AG09319 (cell line): ENCODE measurements around the gene C21orf58.

Experiments
- DNase-seq: peaks from one replicate; pipeline ENCODE4 v3.0.0-alpha.2; 2010; ENCODE audit warnings: low read depth; ENCODE audit errors: extremely low read depth
- TF ChIP-seq, protein P1 (sequence below): IDR thresholded peaks from 2 replicates; pipeline ENCODE4 v1.5.1; 2011; ENCODE audit warnings: low read depth, mild to moderate bottlenecking, inconsistent platforms, low read length, moderate library complexity

The C21orf58 gene

GRCh38 chr21:46301759-46302158, 21.9 kb downstream of the C21orf58 start:
- TF ChIP-seq, protein P1, sequence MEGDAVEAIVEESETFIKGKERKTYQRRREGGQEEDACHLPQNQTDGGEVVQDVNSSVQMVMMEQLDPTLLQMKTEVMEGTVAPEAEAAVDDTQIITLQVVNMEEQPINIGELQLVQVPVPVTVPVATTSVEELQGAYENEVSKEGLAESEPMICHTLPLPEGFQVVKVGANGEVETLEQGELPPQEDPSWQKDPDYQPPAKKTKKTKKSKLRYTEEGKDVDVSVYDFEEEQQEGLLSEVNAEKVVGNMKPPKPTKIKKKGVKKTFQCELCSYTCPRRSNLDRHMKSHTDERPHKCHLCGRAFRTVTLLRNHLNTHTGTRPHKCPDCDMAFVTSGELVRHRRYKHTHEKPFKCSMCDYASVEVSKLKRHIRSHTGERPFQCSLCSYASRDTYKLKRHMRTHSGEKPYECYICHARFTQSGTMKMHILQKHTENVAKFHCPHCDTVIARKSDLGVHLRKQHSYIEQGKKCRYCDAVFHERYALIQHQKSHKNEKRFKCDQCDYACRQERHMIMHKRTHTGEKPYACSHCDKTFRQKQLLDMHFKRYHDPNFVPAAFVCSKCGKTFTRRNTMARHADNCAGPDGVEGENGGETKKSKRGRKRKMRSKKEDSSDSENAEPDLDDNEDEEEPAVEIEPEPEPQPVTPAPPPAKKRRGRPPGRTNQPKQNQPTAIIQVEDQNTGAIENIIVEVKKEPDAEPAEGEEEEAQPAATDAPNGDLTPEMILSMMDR: no peak
- DNase-seq: no peak

- TF ChIP-seq, protein P1: no peak
- no peak for DNase-seq
Observed at GRCh38 chr21:46299167-46299566, 24.5 kb downstream of the C21orf58 start.

DNA sequence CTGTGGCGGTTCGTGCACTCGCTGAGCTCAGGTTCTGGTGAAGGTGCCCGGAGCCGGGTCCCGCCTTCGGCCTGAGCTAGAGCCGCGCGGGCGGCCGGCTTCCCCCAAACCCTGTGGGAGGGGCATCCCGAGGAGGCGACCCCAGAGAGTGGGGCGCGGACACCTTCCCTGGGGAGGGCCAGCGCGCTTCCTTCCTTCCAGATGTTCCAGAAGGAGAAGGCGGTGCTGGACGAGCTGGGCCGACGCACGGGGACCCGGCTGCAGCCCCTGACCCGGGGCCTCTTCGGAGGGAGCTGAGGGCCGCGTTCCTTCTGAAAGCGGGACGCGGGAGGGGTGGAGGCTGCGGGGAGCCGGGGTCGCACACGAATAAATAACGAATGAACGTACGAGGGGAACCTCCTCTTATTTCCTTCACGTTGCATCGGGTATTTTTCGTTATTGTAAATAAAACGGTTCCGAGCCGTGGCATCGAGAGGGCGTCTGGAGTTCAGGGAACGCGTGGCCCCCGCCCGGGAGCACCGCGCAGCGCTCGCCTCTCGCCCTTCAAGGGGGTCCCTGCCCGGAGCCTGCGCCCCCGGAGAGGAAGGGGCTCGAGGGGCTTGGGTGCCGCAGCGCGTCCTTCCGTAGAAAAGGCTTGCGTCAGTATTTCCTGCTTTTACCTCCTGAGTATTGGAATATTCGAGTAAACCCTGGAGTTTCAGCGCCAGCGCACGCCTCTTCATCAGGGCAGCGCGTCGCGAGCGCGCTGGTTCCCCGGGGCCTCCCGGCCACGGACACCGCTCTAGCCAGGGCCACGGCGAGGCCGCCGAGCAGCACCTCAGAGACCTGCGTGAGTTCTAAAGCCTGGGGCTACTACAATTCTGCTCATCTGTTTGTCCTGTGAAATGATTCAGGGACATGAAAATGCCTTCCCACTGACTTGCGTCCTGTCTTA, 26.1 kb downstream of the C21orf58 start:
- DNase-seq: no peak
- TF ChIP-seq, protein P1: no peak

DNA sequence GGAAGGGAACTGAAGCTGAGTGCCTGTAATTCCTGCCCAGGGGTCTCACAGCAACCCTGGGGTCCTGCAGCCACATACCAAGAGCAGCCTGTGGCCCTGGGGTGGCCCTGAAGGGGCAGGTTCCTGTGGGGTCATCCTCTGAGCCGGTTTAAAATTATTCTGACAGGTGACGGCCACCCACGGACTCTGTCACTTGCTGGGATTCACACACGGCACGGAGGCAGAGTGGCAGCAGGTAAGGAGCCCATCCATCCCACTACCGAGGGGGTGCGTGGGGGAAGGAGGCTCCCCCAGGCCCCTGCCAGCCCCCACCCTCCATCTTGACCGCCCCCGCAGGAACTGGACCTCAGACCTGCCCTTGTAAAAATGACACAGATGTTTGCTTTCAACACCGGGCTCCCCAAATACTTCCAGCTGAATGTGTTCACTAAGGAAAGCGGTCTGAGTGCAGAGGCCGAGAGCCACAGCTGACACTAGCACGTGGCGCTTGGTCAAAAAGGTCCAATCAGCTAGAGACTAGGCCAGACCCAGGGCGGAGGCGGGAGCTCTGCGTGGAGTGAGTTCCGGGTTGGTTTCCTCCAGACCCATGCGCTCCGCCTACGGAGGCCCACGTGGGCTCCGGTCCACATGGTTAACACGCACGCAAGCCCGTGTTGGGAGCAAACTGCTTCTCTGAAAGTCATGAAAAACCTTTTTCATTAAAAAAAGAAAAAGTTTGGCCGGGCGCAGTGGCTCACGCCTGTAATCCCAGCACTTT, 27.5 kb downstream of the C21orf58 start:
- TF ChIP-seq, protein P1: no peak
- DNase-seq: peak; percentile 57

- DNase-seq: no peak
Observed at GRCh38 chr21:46295177-46295770, 28.4 kb downstream of the C21orf58 start.

GRCh38 chr21:46294647-46295176, 29.0 kb downstream of the C21orf58 start:
- TF ChIP-seq, protein P1: no peak
- no peak for DNase-seq

More at GRCh38 chr21:46295177-46295770, 28.4 kb downstream of the C21orf58 start:
- TF ChIP-seq, protein P1: no peak

- TF ChIP-seq, protein P1: no peak
- DNase-seq: no peak
Observed at GRCh38 chr21:46291561-46291960, 32.1 kb downstream of the C21orf58 start.
